ENCODE data around the gene TCL1A. TPM values are rescaled to one million over a fixed set of nuclear protein-coding genes. Genes with fewer than 3 reads are reported as not detected.

The TCL1A gene
- total RNA-seq, 4 donors from 2014 or later, result 3.7 to 19.5 TPM; not detected in 2

GRCh38 chr14:95664546-95664945 is 49.4 kb downstream of the TCL1A start:
- H3K27me3 ChIP-seq, result peaks cover 4% of the 10 kb centered on the region
- intact Hi-C loops (cut with DNase I; ENCODE audit: low total_unique reads) (no loop called here), in situ Hi-C loops (cut with MboI; ENCODE audit: low pct_ligation_motif_present in 1 of 4, low pct_unique_long_range_greater_than_20kb in 1 of 4, low sequenced_read_pairs in 3 of 4) (no loop called here)
- no peak overlapping the region for H3K27ac ChIP-seq
- no peaks in the 10 kb centered on the region for H3K9me3 ChIP-seq
- no peak overlapping the region for H3K4me3 ChIP-seq
- 65% methylated on average over 8 of the region's 8 CpGs; no CpG with 5 or more reads in 1 of the 2 donors for WGBS, 2 donors (ENCODE audit: low coverage in 1 of 2)
- no peaks in the 10 kb centered on the region for H3K4me1 ChIP-seq
- TF ChIP-seq POLR2A (IDR thresholded peaks at IDR 0.05), result no peak
- TF ChIP-seq CTCF (IDR thresholded peaks at IDR 0.05), result no peak
- no peak for TF ChIP-seq POLR2AphosphoS5 (IDR thresholded peaks at IDR 0.05)
- TF ChIP-seq EP300 (IDR thresholded peaks at IDR 0.05; ENCODE audit: low read depth), result no peak
- no peaks in the 10 kb centered on the region for H3K36me3 ChIP-seq
- no peak for DNase-seq

GRCh38 chr14:95664066-95664465 is 49.9 kb downstream of the TCL1A start:
- Histone ChIP-seq H3K9me3 (no peaks in the 10 kb centered on the region), H3K36me3 (no peaks in the 10 kb centered on the region), H3K4me1 (no peaks in the 10 kb centered on the region), H3K27ac (no peak overlapping the region), H3K4me3 (no peak overlapping the region), H3K27me3 (peaks cover 4% of the 10 kb centered on the region)
- in situ Hi-C loops (cut with MboI; ENCODE audit: low pct_ligation_motif_present in 1 of 4, low pct_unique_long_range_greater_than_20kb in 1 of 4, low sequenced_read_pairs in 3 of 4) (no loop called here), intact Hi-C loops (cut with DNase I; ENCODE audit: low total_unique reads) (no loop called here)
- TF ChIP-seq POLR2AphosphoS5 (IDR thresholded peaks at IDR 0.05) (no peak), CTCF (IDR thresholded peaks at IDR 0.05) (no peak), POLR2A (IDR thresholded peaks at IDR 0.05) (no peak), EP300 (IDR thresholded peaks at IDR 0.05; ENCODE audit: low read depth) (no peak)
- 87% methylated on average over 3 of the region's 3 CpGs; no CpG with 5 or more reads in 1 of the 2 donors for WGBS, 2 donors (ENCODE audit: low coverage in 1 of 2)
- DNase-seq, result no peak

- in situ Hi-C loops (cut with MboI; ENCODE audit: low pct_ligation_motif_present in 1 of 4, low pct_unique_long_range_greater_than_20kb in 1 of 4, low sequenced_read_pairs in 3 of 4) (no loop called here), intact Hi-C loops (cut with DNase I; ENCODE audit: low total_unique reads) (no loop called here)
- Histone ChIP-seq H3K27me3 (peaks cover 4% of the 10 kb centered on the region), H3K9me3 (no peaks in the 10 kb centered on the region), H3K4me3 (no peak overlapping the region), H3K36me3 (no peaks in the 10 kb centered on the region), H3K27ac (no peak overlapping the region), H3K4me1 (no peaks in the 10 kb centered on the region)
- no peak for TF ChIP-seq EP300 (IDR thresholded peaks at IDR 0.05; ENCODE audit: low read depth)
- TF ChIP-seq POLR2AphosphoS5 (IDR thresholded peaks at IDR 0.05), result no peak
- TF ChIP-seq CTCF (IDR thresholded peaks at IDR 0.05), result no peak
- TF ChIP-seq POLR2A (IDR thresholded peaks at IDR 0.05), result no peak
- WGBS, 2 donors (ENCODE audit: low coverage in 1 of 2), result 60 to 65% methylated on average over 1 to 5 of the region's 5 CpGs
- DNase-seq, result peak; percentile 9
Measured at GRCh38 chr14:95663226-95663797, 50.6 kb downstream of the TCL1A start.

- Histone ChIP-seq H3K27me3 (peaks cover 4% of the 10 kb centered on the region), H3K9me3 (no peaks in the 10 kb centered on the region), H3K4me3 (no peak overlapping the region), H3K27ac (no peak overlapping the region), H3K4me1 (no peaks in the 10 kb centered on the region), H3K36me3 (no peaks in the 10 kb centered on the region)
- in situ Hi-C loops (cut with MboI; ENCODE audit: low pct_ligation_motif_present in 1 of 4, low pct_unique_long_range_greater_than_20kb in 1 of 4, low sequenced_read_pairs in 3 of 4), result no loop called here
- intact Hi-C loops (cut with DNase I; ENCODE audit: low total_unique reads), result no loop called here
- no peak for TF ChIP-seq POLR2A (IDR thresholded peaks at IDR 0.05)
- TF ChIP-seq EP300 (IDR thresholded peaks at IDR 0.05; ENCODE audit: low read depth), result no peak
- no peak for TF ChIP-seq POLR2AphosphoS5 (IDR thresholded peaks at IDR 0.05)
- TF ChIP-seq CTCF (IDR thresholded peaks at IDR 0.05), result no peak
- DNase-seq, result no peak
- WGBS, 2 donors (ENCODE audit: low coverage in 1 of 2), result 14 to 39% methylated on average over 4 of the region's 4 CpGs
Measured at GRCh38 chr14:95662376-95663186, 51.3 kb downstream of the TCL1A start.

Data from transverse colon (tissue), 4 donors.